Measurements from ENCODE around the gene ADSS1.

The ADSS1 gene

GRCh38 chr14:104741108-104741802 is 17.2 kb downstream of the ADSS1 start:
- Histone ChIP-seq H4K20me1 (ENCODE audit: insufficient read depth, low read length, poor library complexity, severe bottlenecking) (no peaks in the 10 kb centered on the region), H3K4me3 (ENCODE audit: low read length, poor library complexity, severe bottlenecking) (no peak overlapping the region), H3K9ac (ENCODE audit: low read depth, low read length, poor library complexity, severe bottlenecking) (no peak overlapping the region), H3K9me3 (ENCODE audit: insufficient read depth, low read depth, low read length) (no peaks in the 10 kb centered on the region), H3K27me3 (ENCODE audit: insufficient read depth, low read length, poor library complexity, severe bottlenecking) (no peaks in the 10 kb centered on the region), H3K4me2 (ENCODE audit: low read depth, low read length, poor library complexity, severe bottlenecking) (no peak overlapping the region), H3F3A (ENCODE audit: low read depth) (no peaks in the 10 kb centered on the region), H3K9me2 (replicated peaks; ENCODE audit: low read depth, low read length) (no peaks in the 10 kb centered on the region), H3K36me3 (ENCODE audit: insufficient read depth, low read length) (no peaks in the 10 kb centered on the region), H3K79me2 (ENCODE audit: insufficient read depth, low read length) (no peaks in the 10 kb centered on the region), H2AFZ (ENCODE audit: low read length) (no peak overlapping the region), H3K4me1 (ENCODE audit: insufficient read depth, low read length, poor library complexity, severe bottlenecking) (no peaks in the 10 kb centered on the region)
- TF ChIP-seq CTCF (conservative IDR thresholded peaks at IDR 0.05; ENCODE audit: low read length) (no peak), EZH2phosphoT487 (IDR thresholded peaks at IDR 0.05; ENCODE audit: borderline replicate concordance) (no peak)

GRCh38 chr14:104741803-104742251 is 17.8 kb downstream of the ADSS1 start:
- Histone ChIP-seq H4K20me1 (ENCODE audit: insufficient read depth, low read length, poor library complexity, severe bottlenecking) (no peaks in the 10 kb centered on the region), H3K9me3 (ENCODE audit: insufficient read depth, low read depth, low read length) (no peaks in the 10 kb centered on the region), H3K27me3 (ENCODE audit: insufficient read depth, low read length, poor library complexity, severe bottlenecking) (no peaks in the 10 kb centered on the region), H3K9me2 (replicated peaks; ENCODE audit: low read depth, low read length) (no peaks in the 10 kb centered on the region), H3K4me3 (ENCODE audit: low read length, poor library complexity, severe bottlenecking) (no peak overlapping the region), H2AFZ (ENCODE audit: low read length) (no peak overlapping the region), H3K4me1 (ENCODE audit: insufficient read depth, low read length, poor library complexity, severe bottlenecking) (no peaks in the 10 kb centered on the region), H3K9ac (ENCODE audit: low read depth, low read length, poor library complexity, severe bottlenecking) (no peak overlapping the region), H3K4me2 (ENCODE audit: low read depth, low read length, poor library complexity, severe bottlenecking) (no peak overlapping the region), H3F3A (ENCODE audit: low read depth) (no peaks in the 10 kb centered on the region), H3K79me2 (ENCODE audit: insufficient read depth, low read length) (no peaks in the 10 kb centered on the region), H3K36me3 (ENCODE audit: insufficient read depth, low read length) (no peaks in the 10 kb centered on the region)
- no peak for TF ChIP-seq CTCF (conservative IDR thresholded peaks at IDR 0.05; ENCODE audit: low read length)
- TF ChIP-seq EZH2phosphoT487 (IDR thresholded peaks at IDR 0.05; ENCODE audit: borderline replicate concordance): no peak

GRCh38 chr14:104742586-104743455 is 18.8 kb downstream of the ADSS1 start:
- TF ChIP-seq EZH2phosphoT487 (IDR thresholded peaks at IDR 0.05; ENCODE audit: borderline replicate concordance) (no peak), CTCF (conservative IDR thresholded peaks at IDR 0.05; ENCODE audit: low read length) (no peak)
- Histone ChIP-seq H3K4me2 (ENCODE audit: low read depth, low read length, poor library complexity, severe bottlenecking) (no peak overlapping the region), H3K79me2 (ENCODE audit: insufficient read depth, low read length) (no peaks in the 10 kb centered on the region), H3K4me3 (ENCODE audit: low read length, poor library complexity, severe bottlenecking) (no peak overlapping the region), H3K9me3 (ENCODE audit: insufficient read depth, low read depth, low read length) (no peaks in the 10 kb centered on the region), H4K20me1 (ENCODE audit: insufficient read depth, low read length, poor library complexity, severe bottlenecking) (no peaks in the 10 kb centered on the region), H3K36me3 (ENCODE audit: insufficient read depth, low read length) (no peaks in the 10 kb centered on the region), H3K4me1 (ENCODE audit: insufficient read depth, low read length, poor library complexity, severe bottlenecking) (no peaks in the 10 kb centered on the region), H3F3A (ENCODE audit: low read depth) (no peaks in the 10 kb centered on the region), H2AFZ (ENCODE audit: low read length) (no peak overlapping the region), H3K27me3 (ENCODE audit: insufficient read depth, low read length, poor library complexity, severe bottlenecking) (no peaks in the 10 kb centered on the region), H3K9ac (ENCODE audit: low read depth, low read length, poor library complexity, severe bottlenecking) (no peak overlapping the region), H3K9me2 (replicated peaks; ENCODE audit: low read depth, low read length) (no peaks in the 10 kb centered on the region)

All from Loucy (cell line).